ENCODE measurements around the gene PRELID3B. TPM values are rescaled to one million over a fixed set of nuclear protein-coding genes. Genes with fewer than 3 reads are reported as not detected.

Gene PRELID3B
- total and polyA plus RNA-seq, 2 of the 13 experiments (the other 11 are each of a cell fraction or from before 2014, with no cell fraction given): 23.3 to 42.6 TPM

DNA sequence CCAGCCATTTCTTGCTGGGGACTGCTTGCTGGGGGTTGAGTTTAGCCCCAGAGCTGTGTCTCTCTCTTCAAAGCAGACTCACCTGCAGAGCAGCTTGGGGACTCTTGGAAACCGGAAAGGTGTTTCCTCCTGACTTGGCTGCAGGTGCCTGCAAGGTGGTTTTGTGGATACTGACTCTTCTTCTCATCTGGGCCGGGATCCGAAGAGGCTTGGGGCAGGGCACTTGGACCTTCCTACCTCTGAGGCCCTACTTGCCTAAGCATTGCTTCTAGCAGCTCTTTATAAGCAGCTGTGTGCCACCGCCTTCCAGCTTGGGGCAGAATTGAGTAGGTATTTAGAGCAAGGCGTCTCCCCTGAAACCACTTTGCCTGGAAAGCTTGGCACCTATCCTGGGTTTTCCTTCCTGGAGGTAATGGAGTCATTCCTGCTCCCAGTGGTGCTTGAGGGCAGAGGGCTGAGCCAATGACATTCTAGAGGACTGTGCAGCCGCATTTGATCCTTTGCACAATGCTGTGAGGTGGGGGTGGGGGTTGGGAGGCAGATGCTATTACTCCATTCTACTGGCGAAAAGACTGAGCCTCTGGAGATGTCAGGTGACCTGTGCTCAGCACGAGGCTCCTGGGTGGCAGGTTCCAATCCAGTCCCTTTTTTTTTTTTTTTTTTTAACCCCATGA, 32.1 kb downstream of the PRELID3B start (continued):
- TF ChIP-seq, protein P1, sequence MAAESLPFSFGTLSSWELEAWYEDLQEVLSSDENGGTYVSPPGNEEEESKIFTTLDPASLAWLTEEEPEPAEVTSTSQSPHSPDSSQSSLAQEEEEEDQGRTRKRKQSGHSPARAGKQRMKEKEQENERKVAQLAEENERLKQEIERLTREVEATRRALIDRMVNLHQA (CRISPR knock-in tag; IDR thresholded peaks at IDR 0.05): no peak
- TF ChIP-seq ZNF224 (CRISPR knock-in tag; IDR thresholded peaks at IDR 0.05) (no peak), SNAPC2 (CRISPR knock-in tag; IDR thresholded peaks at IDR 0.05) (no peak), ZNF672 (CRISPR knock-in tag; IDR thresholded peaks at IDR 0.05) (no peak), ZFP36L1 (CRISPR knock-in tag; IDR thresholded peaks at IDR 0.05) (no peak), CBX1 (IDR thresholded peaks at IDR 0.05; ENCODE audit: low read depth) (peak; percentile 83), CBX5 (CRISPR knock-in tag; IDR thresholded peaks at IDR 0.05; ENCODE audit: borderline replicate concordance) (no peak), SKI (IDR thresholded peaks at IDR 0.05; ENCODE audit: partially characterized antibody) (no peak), AGO2 (optimal IDR thresholded peaks at IDR 0.05; ENCODE audit: low read depth, low read length) (no peak), YEATS2 (CRISPR knock-in tag; IDR thresholded peaks at IDR 0.05; ENCODE audit: borderline replicate concordance) (peak; percentile 42; the same call in 1 of the 2 replicates), ISL2 (CRISPR knock-in tag; IDR thresholded peaks at IDR 0.05) (no peak), ZNF678 (CRISPR knock-in tag; IDR thresholded peaks at IDR 0.05) (no peak)
- TF ChIP-seq, protein P2, sequence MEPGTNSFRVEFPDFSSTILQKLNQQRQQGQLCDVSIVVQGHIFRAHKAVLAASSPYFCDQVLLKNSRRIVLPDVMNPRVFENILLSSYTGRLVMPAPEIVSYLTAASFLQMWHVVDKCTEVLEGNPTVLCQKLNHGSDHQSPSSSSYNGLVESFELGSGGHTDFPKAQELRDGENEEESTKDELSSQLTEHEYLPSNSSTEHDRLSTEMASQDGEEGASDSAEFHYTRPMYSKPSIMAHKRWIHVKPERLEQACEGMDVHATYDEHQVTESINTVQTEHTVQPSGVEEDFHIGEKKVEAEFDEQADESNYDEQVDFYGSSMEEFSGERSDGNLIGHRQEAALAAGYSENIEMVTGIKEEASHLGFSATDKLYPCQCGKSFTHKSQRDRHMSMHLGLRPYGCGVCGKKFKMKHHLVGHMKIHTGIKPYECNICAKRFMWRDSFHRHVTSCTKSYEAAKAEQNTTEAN (CRISPR knock-in tag; conservative IDR thresholded peaks at IDR 0.05): no peak
- TF ChIP-seq, protein P3, sequence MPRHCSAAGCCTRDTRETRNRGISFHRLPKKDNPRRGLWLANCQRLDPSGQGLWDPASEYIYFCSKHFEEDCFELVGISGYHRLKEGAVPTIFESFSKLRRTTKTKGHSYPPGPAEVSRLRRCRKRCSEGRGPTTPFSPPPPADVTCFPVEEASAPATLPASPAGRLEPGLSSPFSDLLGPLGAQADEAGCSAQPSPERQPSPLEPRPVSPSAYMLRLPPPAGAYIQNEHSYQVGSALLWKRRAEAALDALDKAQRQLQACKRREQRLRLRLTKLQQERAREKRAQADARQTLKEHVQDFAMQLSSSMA (CRISPR knock-in tag; IDR thresholded peaks at IDR 0.05): no peak
- TF ChIP-seq, protein P4, sequence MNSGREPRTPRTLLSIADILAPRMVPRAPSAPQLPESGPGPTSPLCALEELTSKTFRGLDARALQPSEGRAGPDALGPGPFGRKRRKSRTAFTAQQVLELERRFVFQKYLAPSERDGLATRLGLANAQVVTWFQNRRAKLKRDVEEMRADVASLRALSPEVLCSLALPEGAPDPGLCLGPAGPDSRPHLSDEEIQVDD (CRISPR knock-in tag; IDR thresholded peaks at IDR 0.05; ENCODE audit: borderline replicate concordance): no peak

All from HepG2 (cell line).